Activated gamma-delta T cell (primary cell): ENCODE measurements around the gene IL37.
"Not testable (repeated sequence)": the region's sequence is repeated elsewhere in the genome, so short reads cannot be mapped to it uniquely, and the experiment has no call there.

Source experiments
- DNase-seq: peaks from one replicate; lab custom pipeline; 2025; lab: John Stamatoyannopoulos, UW

Gene IL37

GRCh38 chr2:112923237-112923966 lies 12.4 kb downstream of the IL37 start:
- no peak for DNase-seq

GRCh38 chr2:112923967-112924338 lies 13.0 kb downstream of the IL37 start:
- DNase-seq = no peak

- no peak for DNase-seq
Observed at GRCh38 chr2:112924360-112924759, 13.4 kb downstream of the IL37 start.

GRCh38 chr2:112924821-112925220 lies 13.9 kb downstream of the IL37 start:
- no peak for DNase-seq

GRCh38 chr2:112926707-112927106 lies 15.7 kb downstream of the IL37 start:
- no peak for DNase-seq

- no peak for DNase-seq
Observed at GRCh38 chr2:112927745-112928144, 16.8 kb downstream of the IL37 start.

- no peak for DNase-seq
Observed at GRCh38 chr2:112933261-112933660, 22.3 kb downstream of the IL37 start.

- DNase-seq = not testable (repeated sequence)
Observed at GRCh38 chr2:112934117-112934516, 23.2 kb downstream of the IL37 start.

GRCh38 chr2:112936927-112937232 lies 25.9 kb downstream of the IL37 start:
- no peak for DNase-seq

- DNase-seq = no peak
Observed at GRCh38 chr2:112938904-112939303, 27.9 kb downstream of the IL37 start.

- DNase-seq = no peak
Observed at GRCh38 chr2:112939425-112939824, 28.5 kb downstream of the IL37 start.

- no peak for DNase-seq
Observed at GRCh38 chr2:112940859-112941625, 30.1 kb downstream of the IL37 start.

GRCh38 chr2:112941753-112942653 lies 31.0 kb downstream of the IL37 start:
- no peak for DNase-seq

- DNase-seq = no peak
Observed at GRCh38 chr2:112942654-112943002, 31.7 kb downstream of the IL37 start.

- DNase-seq = no peak
Observed at GRCh38 chr2:112944971-112945370, 34.0 kb downstream of the IL37 start.

- no peak for DNase-seq
Observed at GRCh38 chr2:112946086-112946485, 35.1 kb downstream of the IL37 start.

GRCh38 chr2:112947374-112947773 lies 36.4 kb downstream of the IL37 start:
- no peak for DNase-seq

GRCh38 chr2:112949456-112949855 lies 38.5 kb downstream of the IL37 start:
- DNase-seq = no peak

- DNase-seq = no peak
Observed at GRCh38 chr2:112954364-112954763, 43.4 kb downstream of the IL37 start.

- DNase-seq = no peak
Observed at GRCh38 chr2:112957511-112957910, 46.5 kb downstream of the IL37 start.

- no peak for DNase-seq
Observed at GRCh38 chr2:112958428-112959108, 47.6 kb downstream of the IL37 start.
